Endodermal cell (in vitro differentiated cells): Measurements from ENCODE around the gene TANGO2. TPM values are rescaled to one million over a fixed set of nuclear protein-coding genes. Genes with fewer than 3 reads are reported as not detected.

Experiments
- DNase-seq: peaks from one replicate; pipeline ENCODE4 v3.0.0-alpha.2; 2017
- H3K27ac ChIP-seq: 2 replicates; pipeline ENCODE4 v1.5.1; 2013; ENCODE audit warnings: mild to moderate bottlenecking, low read depth, low read length, moderate library complexity
- H3K27me3 ChIP-seq: 2 replicates; pipeline ENCODE4 v1.6.1; 2013; ENCODE audit warnings: mild to moderate bottlenecking, low read length, moderate library complexity; ENCODE audit not compliant: insufficient read depth, control insufficient read depth, poor library complexity, severe bottlenecking
- H3K36me3 ChIP-seq: 2 replicates; pipeline ENCODE4 v1.7.0; 2013; ENCODE audit warnings: mild to moderate bottlenecking, low read length, moderate library complexity; ENCODE audit not compliant: control insufficient read depth, insufficient read depth
- H3K4me1 ChIP-seq: one replicate; pipeline ENCODE4 v1.7.0; 2013; ENCODE audit warnings: low read length; ENCODE audit not compliant: control insufficient read depth, insufficient read depth
- H3K4me3 ChIP-seq: 2 replicates; pipeline ENCODE4 v1.5.1; 2013; ENCODE audit warnings: mild to moderate bottlenecking, low read length, moderate library complexity
- H3K9ac ChIP-seq: 2 replicates; pipeline ENCODE4 v1.6.1; 2013; ENCODE audit warnings: mild to moderate bottlenecking, low read length, moderate library complexity; ENCODE audit not compliant: poor library complexity, severe bottlenecking; ENCODE audit errors: extremely low read depth
- H3K9me3 ChIP-seq: 2 replicates; pipeline ENCODE4 v1.6.1; 2013; ENCODE audit warnings: mild to moderate bottlenecking, low read length, moderate library complexity; ENCODE audit not compliant: control insufficient read depth
- H3K27ac Mint-ChIP-seq: 2 replicates; pipeline ENCODE4 v1.8.0; 2020; ENCODE audit warnings: mixed read lengths
- H3K27me3 Mint-ChIP-seq: 2 replicates; pipeline ENCODE4 v1.8.0; 2021; ENCODE audit warnings: mild to moderate bottlenecking, mixed read lengths; ENCODE audit not compliant: insufficient read depth
- H3K36me3 Mint-ChIP-seq: 2 replicates; pipeline ENCODE4 v1.8.0; 2020; ENCODE audit warnings: low read depth, mixed read lengths
- H3K4me1 Mint-ChIP-seq: 2 replicates; pipeline ENCODE4 v1.8.0; 2020; ENCODE audit warnings: mixed read lengths
- H3K4me3 Mint-ChIP-seq: 2 replicates; pipeline ENCODE4 v1.8.0; 2020; ENCODE audit warnings: mild to moderate bottlenecking, moderate library complexity, mixed read lengths
- H3K9me3 Mint-ChIP-seq: 2 replicates; pipeline ENCODE4 v1.8.0; 2020; ENCODE audit warnings: mild to moderate bottlenecking, mixed read lengths
- WGBS, 2 experiments: methylation state at CpG; one replicate each; pipeline versions ENCODE4 v1.1.5 to v1.1.7; 2013; ENCODE audit warnings: missing lambda C conversion rate in 2 of 2, mixed read lengths in 1 of 2; ENCODE audit not compliant: insufficient coverage in 1 of 2, insufficient read length in 1 of 2; 5-methylcytosine and 5-hydroxymethylcytosine counted together
- total RNA-seq, 2 donors: library from RNA; stranded (reverse); fragmentation: NEBNext Ultra II Directional in 1 of 2; extraction: Animal tissue kit (Norgen Biotek cat#: 25700) in 1 of 2; gene quantifications; 2 replicates in 1 of 2; 3 replicates in 1 of 2; pipeline ENCODE4 v1.2.1, GENCODE V29; 2021
- TF ChIP-seq, protein P1 (sequence below): fragments of 200-600 bp; sonication (generic); conservative IDR thresholded peaks from 2 replicates; pipeline ENCODE4 v1.5.0; 2021; ENCODE audit warnings: antibody characterized with exemption, mild to moderate bottlenecking

Gene TANGO2
- total RNA-seq, 2 donors from 2014 or later, result 19.9 to 21.8 TPM

DNA sequence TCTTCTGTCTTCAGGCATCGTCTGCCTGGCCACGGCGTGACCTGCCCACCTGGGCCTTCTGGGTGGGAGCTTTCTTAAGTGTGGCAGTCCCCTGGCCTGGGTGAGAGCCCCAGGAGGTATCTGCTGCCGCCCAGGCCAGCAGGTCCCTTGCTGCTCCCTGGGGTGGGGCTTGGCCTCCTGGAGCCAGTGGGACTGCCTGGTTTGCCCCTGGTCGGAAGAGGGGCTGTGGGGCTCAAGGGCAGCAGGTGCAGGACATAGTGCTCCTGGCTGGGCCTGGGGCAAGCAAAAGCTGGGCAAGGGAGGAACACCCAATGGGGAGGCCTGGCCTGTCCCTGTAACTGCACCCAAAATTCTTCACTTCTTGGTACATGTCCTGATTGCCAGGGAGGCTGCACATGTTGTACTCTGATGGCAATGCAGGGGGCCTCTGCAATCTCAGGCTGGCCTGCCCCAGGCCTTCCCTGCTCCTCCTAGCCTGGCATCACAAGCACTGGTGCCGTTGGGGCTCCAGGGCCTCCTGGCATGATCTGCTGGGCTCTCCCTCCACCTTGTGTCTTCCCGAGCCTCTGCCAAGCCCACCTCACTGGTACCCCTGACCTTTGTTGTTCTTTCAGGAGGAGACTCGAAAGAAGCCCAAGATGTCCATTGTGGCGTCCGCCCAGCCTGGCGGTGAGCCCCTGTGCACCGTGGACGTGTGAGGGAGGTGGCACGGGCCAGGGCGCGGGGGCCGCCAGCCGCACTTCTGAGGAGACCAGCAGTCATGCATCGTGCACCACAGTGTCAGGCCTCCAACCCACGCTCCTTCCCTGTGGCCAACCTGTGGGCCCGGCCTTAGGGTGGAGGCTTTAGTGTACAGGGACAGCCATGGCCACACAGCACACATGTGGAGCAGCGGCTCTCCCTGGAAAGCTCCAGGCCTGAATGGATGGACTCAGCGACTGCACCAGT is 88.8 kb downstream of the TANGO2 start:
- H3K27me3 ChIP-seq, result no peaks in the 10 kb centered on the region
- Mint-ChIP-seq H3K4me3 (no peak overlapping the region), H3K27ac (peak overlapping the region; percentile 55), H3K9me3 (no peaks in the 10 kb centered on the region), H3K4me1 (no peaks in the 10 kb centered on the region), H3K36me3 (peaks cover 43% of the 10 kb centered on the region), H3K27me3 (no peaks in the 10 kb centered on the region)
- no peak overlapping the region for H3K4me3 ChIP-seq
- no peak for DNase-seq
- H3K9me3 ChIP-seq, result no peaks in the 10 kb centered on the region
- 92 to 96% methylated on average over 19 to 23 of the region's 23 CpGs for WGBS, 2 experiments
- H3K27ac ChIP-seq, result peak overlapping the region; percentile 44
- TF ChIP-seq, protein P1, sequence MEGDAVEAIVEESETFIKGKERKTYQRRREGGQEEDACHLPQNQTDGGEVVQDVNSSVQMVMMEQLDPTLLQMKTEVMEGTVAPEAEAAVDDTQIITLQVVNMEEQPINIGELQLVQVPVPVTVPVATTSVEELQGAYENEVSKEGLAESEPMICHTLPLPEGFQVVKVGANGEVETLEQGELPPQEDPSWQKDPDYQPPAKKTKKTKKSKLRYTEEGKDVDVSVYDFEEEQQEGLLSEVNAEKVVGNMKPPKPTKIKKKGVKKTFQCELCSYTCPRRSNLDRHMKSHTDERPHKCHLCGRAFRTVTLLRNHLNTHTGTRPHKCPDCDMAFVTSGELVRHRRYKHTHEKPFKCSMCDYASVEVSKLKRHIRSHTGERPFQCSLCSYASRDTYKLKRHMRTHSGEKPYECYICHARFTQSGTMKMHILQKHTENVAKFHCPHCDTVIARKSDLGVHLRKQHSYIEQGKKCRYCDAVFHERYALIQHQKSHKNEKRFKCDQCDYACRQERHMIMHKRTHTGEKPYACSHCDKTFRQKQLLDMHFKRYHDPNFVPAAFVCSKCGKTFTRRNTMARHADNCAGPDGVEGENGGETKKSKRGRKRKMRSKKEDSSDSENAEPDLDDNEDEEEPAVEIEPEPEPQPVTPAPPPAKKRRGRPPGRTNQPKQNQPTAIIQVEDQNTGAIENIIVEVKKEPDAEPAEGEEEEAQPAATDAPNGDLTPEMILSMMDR, result no peak
- H3K4me1 ChIP-seq, result no peaks in the 10 kb centered on the region
- H3K9ac ChIP-seq, result no peak overlapping the region
- peaks cover 71% of the 10 kb centered on the region for H3K36me3 ChIP-seq

DNA sequence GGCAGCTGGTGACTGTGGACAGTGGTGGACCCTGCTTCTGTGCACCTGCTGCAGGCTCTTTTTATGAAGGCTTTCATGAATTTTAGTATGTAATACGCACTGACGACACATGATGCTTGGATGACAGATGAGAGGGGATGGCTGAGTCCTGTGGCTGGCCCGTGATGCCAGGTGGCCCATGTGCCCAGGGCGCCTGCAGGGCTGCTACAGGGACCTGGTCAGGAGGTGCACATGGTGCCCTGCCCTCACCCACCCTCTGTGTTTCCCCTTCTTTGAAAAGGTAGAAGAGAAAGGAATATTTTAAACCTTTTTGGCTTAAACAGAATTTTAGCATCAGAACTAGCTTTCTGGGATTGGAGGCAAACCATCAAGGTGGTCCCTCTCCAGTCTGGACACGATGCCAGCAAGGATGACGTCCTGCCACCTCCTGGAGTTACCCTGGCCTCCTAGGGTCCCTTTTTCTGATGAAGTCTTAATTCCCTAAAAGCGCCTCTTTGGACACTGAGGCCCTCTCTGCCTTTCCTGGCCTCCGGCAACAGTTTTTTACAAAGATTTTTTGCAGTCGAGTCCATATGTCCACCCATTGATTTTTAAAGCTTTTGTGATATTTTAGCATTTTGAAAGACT is 89.6 kb downstream of the TANGO2 start:
- no peak for DNase-seq
- H3K27ac Mint-ChIP-seq, result peak overlapping the region; percentile 55
- Histone ChIP-seq H3K9me3 (no peaks in the 10 kb centered on the region), H3K27ac (peak overlapping the region; percentile 49), H3K27me3 (no peaks in the 10 kb centered on the region), H3K4me3 (no peak overlapping the region), H3K4me1 (no peaks in the 10 kb centered on the region), H3K36me3 (peaks cover 69% of the 10 kb centered on the region), H3K9ac (no peak overlapping the region)
- no peak overlapping the region for H3K4me3 Mint-ChIP-seq
- TF ChIP-seq, protein P1, result no peak
- 94 to 95% methylated on average over 8 to 9 of the region's 9 CpGs for WGBS, 2 experiments
- no peaks in the 10 kb centered on the region for H3K9me3 Mint-ChIP-seq
- H3K4me1 Mint-ChIP-seq, result no peaks in the 10 kb centered on the region
- peaks cover 45% of the 10 kb centered on the region for H3K36me3 Mint-ChIP-seq
- no peaks in the 10 kb centered on the region for H3K27me3 Mint-ChIP-seq

DNA sequence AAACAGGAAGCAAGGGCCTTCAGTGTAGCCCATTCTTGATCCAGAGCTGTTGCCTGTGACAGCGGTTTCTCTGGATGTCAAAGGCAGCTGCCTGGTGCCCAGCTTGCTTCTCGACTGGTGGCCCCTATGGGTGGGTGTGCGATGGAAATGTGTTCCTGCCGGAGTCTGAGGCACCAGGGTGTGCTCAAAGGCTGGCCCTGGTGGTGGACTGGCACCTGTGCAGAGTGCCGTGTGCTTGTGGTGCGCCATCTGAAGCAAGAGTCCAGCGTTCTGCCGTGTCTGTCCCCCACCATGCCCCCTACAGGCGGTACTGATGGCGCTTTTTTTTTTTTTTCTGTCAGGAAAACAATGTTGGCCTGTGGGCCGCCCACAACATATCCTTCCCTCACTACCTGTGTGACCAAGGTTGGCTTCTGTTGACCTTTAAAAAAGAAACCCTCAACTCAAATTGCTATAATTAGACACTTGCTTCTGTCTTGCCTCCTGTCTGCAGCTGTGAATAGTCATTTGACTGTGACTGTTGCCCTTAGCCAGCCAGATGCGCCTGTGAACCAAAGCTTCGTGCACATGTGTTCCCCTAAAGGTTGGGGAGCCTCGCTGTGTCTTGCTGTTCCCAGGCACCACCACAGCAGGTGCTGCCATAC is 90.3 kb downstream of the TANGO2 start:
- Mint-ChIP-seq H3K27ac (peak overlapping the region; percentile 75), H3K27me3 (no peaks in the 10 kb centered on the region), H3K36me3 (peaks cover 44% of the 10 kb centered on the region), H3K9me3 (no peaks in the 10 kb centered on the region), H3K4me1 (no peaks in the 10 kb centered on the region), H3K4me3 (no peak overlapping the region)
- Histone ChIP-seq H3K9ac (no peak overlapping the region), H3K9me3 (no peaks in the 10 kb centered on the region), H3K4me1 (no peaks in the 10 kb centered on the region), H3K27me3 (no peaks in the 10 kb centered on the region), H3K27ac (peak overlapping the region; percentile 49), H3K4me3 (no peak overlapping the region), H3K36me3 (peaks cover 66% of the 10 kb centered on the region)
- TF ChIP-seq, protein P1, result peak; percentile 76
- WGBS, 2 experiments, result 72 to 87% methylated on average over 10 to 14 of the region's 14 CpGs
- peak; percentile 76 for DNase-seq
